GOT3 (cell line): ENCODE measurements around the gene TSPAN2.

Experiments used
- DNase-seq: peaks from one replicate; lab custom pipeline; 2025; ENCODE audit warnings: mixed read lengths; lab: John Stamatoyannopoulos, UW

Gene TSPAN2

DNA sequence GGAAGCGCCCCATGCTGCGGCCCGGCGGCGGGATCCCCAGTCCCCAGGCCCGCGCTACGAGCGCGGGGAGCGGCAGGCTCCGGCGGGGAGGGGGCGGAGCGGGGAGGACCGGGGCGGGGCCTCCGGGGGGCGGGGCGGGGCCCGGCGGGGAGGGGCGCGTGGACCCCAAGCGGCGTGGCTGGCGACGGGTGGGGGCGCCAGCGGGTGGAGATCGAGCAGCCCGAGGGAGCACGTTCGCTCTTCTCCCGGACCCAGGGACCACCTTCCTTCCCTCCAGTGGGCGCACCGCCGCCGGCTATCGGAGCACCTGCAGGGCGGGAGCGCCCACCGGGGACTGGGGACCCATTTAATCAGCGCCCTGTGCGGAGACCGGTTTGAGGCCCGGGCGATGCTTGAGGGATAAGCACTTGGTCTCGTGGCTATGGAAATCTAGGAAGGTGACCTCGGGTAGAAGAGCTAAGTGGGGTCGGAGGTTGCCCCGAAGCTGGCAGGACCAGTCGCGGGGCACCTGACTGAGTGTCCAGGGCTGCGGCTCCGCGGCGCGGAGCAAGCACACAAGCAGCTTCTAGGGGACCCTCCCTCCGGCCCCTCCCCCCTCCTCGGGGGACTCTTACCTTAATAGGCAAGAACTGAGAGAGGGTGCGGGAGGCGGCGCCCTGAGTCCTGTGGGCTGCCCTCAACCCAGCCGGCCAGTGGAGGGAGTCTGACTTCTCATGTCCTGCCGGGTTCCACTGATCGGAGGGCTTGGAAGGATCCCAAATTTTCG is at the start of gene TSPAN2:
TSS of gene TSPAN2 (minus strand) at position 84 of the 766 bp plus-strand sequence. CDS start at position 13, 71 bp downstream.
- no peak for DNase-seq

DNA sequence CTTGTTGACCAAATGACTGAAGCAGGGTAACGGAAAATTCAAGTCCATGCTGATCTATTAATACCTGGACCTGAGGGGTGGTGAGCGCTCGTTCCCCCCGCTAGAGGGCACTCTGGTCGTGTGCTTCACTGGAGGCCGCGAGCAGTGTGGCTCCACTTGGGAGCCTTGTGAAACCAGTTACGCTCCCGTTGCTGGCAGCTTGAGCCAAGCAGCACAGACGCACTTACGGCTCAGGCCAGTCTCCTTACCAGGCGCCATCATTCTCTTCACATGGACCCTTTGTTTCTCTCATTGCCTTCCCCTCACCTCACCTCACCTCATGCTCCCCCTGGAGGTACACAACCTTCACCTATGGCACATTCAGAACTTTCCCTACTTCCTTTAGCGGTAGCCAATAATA is 49.7 kb upstream of the TSPAN2 start:
- peak; percentile 31 for DNase-seq

DNA sequence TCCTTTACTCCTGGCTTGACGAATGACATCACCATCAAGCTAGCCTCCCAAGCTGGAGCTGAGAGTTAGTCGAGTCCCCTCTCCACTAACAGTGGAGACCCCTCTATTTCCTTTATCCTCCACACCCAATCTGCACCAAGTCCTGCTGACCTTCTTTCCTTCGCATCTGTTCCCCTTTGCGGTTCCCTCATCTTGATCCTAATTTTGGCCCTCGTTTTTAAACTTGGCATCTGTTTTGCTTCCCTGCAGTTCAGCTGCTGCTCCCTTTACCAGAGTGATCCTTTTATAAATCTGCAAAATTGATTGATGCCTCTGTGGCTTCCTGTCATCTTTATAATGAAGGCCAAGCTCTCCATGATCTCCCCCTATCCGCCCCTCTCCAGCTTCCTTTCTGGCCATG is 49.0 kb upstream of the TSPAN2 start:
- no peak for DNase-seq

DNA sequence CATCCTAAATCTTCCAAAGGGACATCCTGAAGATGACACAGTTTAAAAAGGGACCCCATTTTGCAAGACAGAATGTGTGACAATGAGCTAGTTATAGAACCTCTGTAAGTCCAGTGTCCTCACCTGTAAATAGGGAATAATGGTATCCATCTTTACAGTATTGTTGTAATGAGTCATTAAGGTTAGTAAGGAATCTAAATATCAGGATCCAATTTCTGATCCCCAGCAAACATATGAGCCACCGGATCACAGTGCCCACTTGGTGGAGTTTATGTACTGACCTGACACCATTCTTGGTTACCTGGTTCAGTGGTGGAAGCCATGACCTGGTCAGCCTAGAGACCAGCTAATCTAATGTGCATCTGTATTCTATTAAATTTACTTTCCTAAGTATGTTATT is 47.9 kb upstream of the TSPAN2 start:
- DNase-seq = no peak

DNA sequence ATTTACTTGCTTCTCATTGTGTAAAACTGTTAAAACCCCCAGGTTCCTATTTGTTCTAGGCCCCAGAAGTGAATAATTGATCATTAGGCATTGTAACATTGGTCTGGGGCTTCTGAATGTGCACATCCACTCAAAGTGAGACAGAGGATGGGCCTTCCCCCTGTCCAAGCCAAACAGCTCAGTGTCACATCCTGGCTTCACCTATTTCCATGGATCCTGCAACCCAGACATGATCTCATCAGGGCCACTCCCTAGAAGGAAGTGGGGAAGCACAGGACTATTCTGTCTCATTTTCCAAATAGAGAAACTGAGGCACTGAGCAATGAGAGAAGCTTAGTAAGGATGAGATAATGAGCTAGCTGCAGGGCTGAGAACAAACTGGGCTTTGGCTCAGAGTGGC is 47.4 kb upstream of the TSPAN2 start:
- no peak for DNase-seq

DNA sequence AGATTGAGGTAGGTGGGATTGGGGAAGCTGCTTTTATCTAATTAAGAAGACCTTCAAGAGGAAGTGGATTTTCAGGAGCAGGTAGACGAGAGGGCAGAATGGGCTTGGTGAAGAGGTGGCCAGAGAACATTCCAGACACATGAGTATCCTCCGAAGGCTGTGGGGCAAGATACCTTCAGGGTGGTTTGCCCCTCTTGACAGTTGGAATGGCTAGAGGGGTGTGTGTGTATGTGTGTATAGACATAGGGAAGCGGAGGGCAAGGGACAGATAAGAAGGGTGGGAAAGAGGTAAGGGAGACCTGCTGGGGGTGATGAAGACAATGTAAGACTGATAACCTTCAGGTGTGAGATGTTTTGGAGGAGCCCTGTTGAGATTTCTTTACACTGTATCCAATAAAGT is 46.8 kb upstream of the TSPAN2 start:
- DNase-seq = no peak

DNA sequence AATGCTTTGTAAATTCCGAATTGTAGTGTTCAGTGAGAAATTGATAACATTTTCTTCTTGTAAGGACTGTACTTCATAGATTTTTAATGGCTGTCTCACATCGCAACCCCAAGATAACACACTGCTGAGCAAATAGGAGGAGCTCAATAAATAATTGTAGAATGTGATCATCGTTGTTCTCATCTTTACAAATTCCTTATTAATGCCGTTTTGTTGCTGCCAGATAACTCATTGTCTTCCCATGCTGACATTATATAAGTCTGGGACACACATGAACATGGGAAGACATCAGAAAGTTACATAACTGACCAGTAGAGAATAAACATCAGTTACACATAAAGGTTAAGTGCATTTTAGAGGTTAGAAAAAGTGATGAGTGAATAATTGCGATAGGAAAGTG is 46.4 kb upstream of the TSPAN2 start:
- DNase-seq = no peak

DNA sequence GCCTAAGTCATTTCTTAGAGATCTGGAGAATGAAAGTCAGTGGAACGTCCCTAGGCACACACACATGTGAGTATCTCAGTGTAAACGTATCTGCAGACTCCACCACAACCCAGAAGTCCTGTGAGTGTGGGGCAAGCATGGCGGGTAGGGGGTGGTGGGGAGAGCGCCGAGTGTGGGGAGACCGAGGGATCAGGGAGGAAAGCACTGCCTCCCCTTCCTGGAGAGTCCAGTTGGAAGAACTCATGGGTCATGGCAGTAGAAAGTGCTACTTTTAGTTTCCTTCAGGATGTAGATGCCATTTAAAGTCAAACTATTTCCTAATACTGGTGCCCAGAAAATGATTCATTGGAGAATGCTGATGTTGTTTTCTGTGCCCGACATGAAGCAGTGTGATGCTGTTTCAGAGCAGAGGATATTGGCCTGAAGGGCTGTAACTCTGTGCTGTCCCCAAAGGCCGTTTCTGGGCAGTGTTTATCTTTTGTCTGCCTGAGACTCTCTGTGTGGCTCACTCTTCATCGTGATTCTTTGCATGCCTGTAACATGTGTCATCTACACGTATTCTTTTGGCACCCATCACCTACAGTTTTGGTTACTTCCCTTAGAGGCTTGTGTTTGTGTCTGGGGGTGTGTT is 45.7 kb upstream of the TSPAN2 start:
- no peak for DNase-seq

DNA sequence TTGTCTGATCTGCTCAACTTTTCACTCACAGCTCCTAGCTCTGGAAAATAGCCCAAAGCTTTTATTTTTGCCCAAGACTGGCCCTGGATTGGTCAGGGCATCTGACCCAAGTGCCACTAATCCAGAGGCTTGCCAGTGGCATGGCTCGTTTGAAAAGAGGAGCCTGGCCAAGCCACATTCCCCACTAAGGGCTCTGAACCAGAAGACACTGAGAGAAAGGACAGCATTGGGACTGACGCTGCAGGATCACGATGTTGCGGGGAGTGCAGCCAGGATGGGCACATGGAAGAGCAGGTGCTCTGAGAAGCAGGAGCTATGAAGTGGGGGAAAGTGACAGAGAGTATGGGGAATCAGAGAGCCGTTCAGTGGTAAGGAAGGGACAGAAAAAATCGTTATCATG is 44.9 kb upstream of the TSPAN2 start:
- no peak for DNase-seq

DNA sequence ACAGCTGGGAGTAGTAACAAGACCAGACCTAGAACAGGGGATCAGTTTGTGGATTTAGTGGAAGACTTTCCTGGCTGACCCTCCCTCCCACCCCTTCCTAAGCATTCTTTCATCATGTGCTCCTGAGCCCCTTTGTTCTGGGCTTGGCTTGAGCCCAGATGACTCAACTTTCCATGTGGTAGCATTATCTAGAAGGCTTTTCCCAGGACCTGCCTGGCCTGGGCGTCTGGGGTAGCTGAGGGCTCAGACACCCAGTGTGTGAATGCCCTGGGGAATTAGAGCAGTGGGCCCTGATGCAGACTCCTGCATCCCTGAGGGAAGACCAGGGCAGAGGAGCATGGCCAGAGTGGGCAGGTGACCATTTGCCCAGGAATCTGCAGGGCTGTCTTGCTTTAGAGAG is 44.1 kb upstream of the TSPAN2 start:
- no peak for DNase-seq

DNA sequence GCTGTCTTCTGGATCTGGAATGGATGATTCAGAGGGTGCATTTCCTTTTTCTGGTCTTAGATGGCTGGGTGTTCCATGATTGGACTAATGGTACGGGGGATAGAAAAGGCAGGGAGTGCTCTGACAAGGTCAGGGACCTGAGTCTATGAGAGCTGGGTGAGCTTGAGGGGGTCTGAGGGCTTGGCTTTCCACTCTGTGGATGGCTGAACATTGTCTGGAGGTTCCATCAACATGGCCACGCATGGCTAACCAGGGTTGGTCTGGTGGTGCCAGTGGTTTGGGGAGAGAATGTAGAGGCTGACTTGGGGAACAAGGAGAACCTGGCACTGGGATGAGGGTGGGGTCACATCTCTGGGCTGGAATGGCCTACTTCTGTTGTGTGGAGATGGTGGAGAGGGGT is 41.5 kb upstream of the TSPAN2 start:
- no peak for DNase-seq

DNA sequence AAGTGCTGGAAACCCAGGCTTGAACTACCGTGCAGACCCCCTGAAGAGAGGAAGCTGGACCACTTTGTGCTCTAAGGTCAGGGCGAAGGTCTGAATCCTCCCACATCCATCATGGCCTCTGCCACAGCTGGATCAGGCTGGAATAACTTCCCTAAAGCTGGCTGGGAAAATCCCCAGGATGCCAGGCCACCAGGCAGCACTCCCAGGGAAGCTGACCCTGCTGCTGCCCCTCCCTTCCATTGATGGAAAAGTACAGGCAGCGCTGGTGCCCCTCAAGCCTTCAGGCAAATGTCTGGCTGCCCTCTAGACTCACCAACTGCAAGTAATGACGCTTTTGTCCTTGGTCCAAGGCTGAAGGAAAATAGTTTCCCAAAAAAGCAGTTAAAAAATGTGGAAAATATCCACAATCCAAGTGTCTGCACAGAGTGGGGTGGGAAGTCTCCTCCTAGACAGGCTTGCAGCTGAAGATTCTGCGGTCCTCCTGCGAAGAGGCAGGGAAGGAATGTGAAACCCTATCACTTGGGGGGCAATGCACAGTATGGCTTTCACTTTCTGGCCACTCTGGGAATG is 39.9 kb upstream of the TSPAN2 start:
- DNase-seq = no peak

DNA sequence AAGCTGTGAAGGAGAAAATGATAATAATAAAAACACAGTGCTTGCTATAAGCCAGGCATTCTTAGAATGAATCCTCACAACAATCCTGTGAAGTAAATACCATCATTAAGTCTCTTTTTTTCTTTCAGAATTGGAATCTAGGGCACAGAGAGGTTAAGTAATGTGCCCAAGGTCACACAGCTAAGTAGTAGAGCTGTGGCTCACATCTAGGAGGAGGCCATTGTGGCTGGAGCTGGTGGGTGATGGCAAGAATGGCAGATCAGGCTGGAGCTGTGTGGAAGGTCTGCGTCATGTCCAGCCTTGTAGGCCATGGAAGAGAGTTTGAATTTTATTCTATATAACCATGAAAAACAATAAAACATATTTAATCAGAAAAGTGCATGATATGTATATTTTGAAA is 38.2 kb upstream of the TSPAN2 start:
- no peak for DNase-seq

DNA sequence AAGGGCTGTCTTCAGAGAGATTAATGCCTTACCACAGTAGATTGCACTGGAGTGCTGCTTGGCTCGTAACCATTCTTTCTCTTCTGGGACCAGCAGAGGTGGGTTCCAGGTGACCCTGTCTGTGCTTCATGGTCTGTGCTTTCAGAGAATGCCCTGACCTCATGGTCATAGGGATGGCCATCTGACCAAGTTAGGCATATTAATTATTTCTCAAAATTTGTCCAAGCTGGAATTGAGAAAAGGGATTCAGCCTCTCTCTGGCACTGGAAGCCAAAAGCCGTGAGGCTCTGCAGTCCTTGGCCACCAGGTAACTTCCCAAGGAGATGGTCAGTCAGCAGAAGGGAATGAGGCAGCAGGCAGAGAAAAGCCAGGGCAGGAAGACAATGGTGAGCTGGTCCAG is 37.2 kb upstream of the TSPAN2 start:
- no peak for DNase-seq

DNA sequence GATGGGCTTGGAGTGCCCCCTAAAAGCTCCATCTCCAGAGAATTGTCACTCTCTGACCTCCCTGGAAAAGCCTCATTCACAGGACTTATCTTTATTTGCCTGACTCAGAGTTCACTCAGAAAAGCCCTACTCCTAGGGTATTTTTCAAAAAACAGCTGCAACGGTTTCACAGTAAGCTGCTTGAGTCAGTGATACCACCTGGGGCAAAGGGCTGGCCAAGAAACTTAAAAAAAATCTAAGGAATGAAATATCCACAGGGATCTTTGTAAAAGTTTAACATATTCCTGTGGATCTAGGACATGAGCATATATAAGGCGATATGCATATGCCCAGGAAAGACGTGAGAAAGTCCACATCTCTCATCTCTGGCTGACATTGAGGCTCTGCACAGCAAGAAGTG is 33.8 kb upstream of the TSPAN2 start:
- DNase-seq = no peak

DNA sequence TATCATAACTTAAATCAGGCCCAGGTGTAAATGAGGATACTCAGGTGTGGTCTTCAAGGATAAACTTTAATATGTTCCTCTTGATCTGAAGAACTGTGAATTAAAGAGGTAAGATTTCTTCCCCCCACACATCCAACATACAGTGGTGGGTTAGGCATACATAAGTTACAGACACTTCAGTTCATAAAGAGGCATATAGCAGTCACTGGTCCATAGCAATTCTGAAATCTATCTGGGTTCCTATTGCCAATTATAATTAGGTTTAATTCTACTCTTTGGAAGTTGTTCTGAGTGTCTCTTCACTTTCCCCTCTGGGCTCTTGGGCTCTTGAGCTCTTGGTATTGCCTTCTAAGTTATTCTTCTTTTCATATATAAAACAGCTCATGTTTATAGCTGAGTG is 32.5 kb upstream of the TSPAN2 start:
- no peak for DNase-seq

DNA sequence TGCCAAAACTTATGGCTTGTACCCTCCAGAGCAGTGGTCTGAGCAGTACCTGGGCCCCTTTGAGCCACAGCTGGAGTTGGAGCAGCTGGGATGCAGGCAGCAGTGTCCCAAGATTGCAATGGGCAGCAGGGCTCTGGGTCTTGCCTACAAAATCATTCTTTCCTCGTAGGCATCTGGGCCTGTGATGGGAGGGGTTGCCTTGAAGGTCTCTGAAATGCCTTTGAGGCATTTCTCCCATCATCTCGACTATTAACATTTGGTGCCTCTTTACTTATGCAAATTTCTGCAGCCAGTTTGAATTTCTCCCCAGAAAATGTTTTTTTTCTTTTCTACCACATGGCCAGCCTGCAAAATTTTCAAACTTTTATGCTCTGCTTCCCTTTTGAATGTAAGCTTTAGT is 31.0 kb upstream of the TSPAN2 start:
- DNase-seq = no peak

DNA sequence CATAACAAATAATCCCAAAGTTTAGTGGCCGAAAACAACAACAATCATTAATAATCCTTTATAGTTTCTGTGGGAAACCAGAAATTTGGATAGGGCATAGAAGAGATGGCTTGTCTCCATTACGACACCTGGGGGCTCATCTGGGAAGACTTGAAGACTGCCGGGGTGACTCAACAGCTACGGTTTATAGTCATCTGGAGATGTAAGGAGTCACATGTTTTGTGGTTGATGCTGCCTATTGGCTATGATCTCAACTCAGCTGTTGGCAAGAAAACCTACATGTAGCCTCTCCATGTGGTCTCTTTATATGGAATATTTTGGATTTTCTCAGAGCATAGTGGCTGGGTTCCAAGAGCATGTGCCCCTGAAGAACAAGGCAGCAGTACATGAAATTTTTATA is 29.3 kb upstream of the TSPAN2 start:
- no peak for DNase-seq

DNA sequence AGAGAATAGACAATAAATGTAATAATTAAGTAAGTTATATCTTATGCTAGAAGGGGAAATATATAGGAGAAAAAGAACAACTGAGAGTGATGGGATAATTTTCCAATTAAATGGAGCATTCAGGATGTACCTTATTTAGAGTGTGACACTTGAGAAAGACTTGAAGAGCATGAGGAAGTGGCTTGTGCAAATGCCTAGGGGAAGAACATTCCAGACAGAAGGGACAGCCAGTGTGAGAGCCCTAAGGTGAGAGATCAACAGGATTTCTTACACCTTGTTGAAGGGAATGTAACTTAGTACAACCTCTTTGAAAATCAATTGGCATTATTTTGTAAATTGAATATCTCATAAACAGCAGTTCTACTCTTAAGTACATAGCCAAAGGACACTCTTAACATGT is 28.8 kb upstream of the TSPAN2 start:
- DNase-seq = no peak

DNA sequence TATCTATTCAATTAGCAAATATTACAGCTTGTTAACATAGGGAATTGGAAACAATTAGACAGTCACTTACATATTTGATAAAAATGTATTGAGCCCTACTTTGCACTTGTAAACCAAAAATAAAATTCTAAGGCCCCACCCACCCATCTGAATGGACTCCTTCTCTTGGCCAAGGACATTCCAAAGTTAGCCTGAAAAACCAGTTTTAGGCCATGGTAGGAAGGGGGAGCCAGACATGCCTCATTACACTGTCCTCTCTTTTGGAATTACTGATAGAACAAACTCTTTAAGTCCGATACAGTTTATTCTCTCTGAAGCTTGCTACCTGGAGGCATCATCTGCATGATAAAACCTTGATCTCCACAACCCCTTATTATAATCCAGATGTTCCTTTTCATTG is 28.0 kb upstream of the TSPAN2 start:
- no peak for DNase-seq

DNA sequence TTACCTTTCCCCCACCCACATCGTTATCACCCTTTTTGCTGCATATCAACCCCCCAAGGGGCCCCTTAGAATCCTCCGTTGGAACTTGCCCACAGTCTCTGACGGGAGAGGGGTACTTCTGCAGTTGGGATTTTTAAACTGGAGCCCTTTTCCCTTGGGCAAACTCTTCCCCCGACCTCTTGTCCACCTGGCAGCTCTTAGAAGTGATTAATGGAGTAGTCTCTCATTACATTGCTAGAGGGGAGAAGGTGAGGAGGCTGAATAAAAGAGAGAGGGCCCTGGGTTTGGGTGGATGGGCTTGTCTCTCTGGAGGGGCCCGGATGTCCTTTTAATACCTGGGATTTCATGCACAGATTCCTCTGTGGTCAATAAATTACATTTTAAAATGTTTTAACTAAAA is 27.2 kb upstream of the TSPAN2 start:
- no peak for DNase-seq

DNA sequence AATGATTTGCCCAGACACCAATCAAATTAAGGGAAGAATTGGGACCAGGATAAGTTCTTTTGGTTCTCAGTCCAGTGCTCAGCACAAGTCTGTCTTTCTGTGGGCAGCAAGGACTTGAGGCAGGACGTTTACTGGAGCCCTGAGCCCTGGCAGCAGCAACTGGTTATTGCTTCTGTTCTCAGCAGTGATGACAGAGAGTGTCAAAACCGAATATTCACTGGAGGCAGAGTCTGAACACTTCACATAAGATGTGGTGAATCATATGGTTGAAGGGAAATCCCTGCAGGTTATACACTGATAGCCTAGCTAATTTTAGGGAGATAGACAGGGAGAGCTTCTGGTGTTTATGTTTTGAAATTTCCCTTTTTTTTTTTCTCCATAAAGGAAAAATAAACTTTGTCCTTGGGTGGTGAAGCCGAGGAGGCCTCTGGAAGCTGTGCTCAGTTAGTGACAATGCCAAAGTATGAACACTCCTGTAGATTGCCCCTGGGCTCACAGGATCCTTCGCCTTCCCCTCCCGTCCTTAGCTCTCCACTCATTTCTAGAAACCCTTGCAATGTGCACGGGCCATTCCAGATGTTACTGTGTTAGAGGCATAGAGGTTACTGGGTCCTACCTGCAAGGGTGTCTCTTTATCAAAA is 26.3 kb upstream of the TSPAN2 start:
- no peak for DNase-seq

DNA sequence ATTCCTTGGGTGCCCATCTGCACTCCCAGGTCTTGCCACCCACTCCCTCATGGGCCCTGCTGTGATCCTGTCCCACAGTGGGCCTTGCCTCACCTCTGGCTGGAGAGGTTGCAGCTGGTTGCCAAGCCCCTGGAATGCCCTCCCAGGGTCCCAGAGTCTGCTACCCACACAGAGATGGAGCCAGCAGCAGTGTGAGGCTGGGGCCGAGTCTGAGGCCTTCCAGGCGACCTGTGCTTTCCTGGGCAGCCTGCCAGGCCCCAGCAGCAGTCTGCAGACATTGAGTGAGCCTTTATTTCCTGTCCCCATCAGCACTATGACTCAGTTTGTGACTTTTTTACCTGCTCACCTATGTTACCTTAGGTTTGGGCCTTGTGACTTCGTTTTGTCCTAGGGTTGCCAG is 25.0 kb upstream of the TSPAN2 start:
- DNase-seq = no peak
